NB4 (cell line): Measurements from ENCODE around the gene NGB.
A peak's percentile ranks its signal among the peaks of the same experiment; 100 is the strongest.
"Not testable (repeated sequence)": the region's sequence is repeated elsewhere in the genome, so short reads cannot be mapped to it uniquely, and the experiment has no call there.

Source experiments
- DNase-seq: peaks from one replicate; pipeline ENCODE4 v3.0.0; 2010; ENCODE audit warnings: low read depth
- H3K4me3 ChIP-seq: one replicate; pipeline ENCODE4 v1.5.1; 2011; ENCODE audit warnings: mild to moderate bottlenecking, low read depth, low read length, moderate library complexity
- CTCF ChIP-seq: IDR thresholded peaks from one replicate; pipeline ENCODE4 v1.5.1; 2012; ENCODE audit warnings: low read depth, low read length
- MAX ChIP-seq: IDR thresholded peaks from 2 replicates; pipeline ENCODE4 v1.6.1; 2011; ENCODE audit warnings: low read depth, low read length
- MYC ChIP-seq: IDR thresholded peaks from 2 replicates; pipeline ENCODE4 v1.6.1; 2011; ENCODE audit warnings: low read depth, low read length
- POLR2A ChIP-seq: IDR thresholded peaks from 2 replicates; pipeline ENCODE4 v1.6.1; 2011; ENCODE audit warnings: mild to moderate bottlenecking; ENCODE audit not compliant: insufficient read length; ENCODE audit errors: extremely low read depth

NGB gene

GRCh38 chr14:77271113-77271710 lies at the start of gene NGB:
Gene NGB, minus strand, starts transcription at chr14:77271206. Its CDS starts 269 bp downstream, at chr14:77270937.
- no peak within 1 kb of the TSS for H3K4me3 ChIP-seq
- TF ChIP-seq MYC (no peak), POLR2A (no peak), MAX (no peak), CTCF (no peak)
- no peak for DNase-seq

- peak; percentile 94 for DNase-seq
- H3K4me3 ChIP-seq, result peak within 1 kb of the TSS; percentile 66
- TF ChIP-seq MYC, result peak; percentile 33; the same call in 1 of the 2 replicates
- TF ChIP-seq POLR2A, result peak; percentile 56
- peak; percentile 61 for TF ChIP-seq MAX
- TF ChIP-seq CTCF, result peak; percentile 7
Observed at GRCh38 chr14:77320238-77320935, 49.4 kb upstream of the NGB start, which contains the start of gene POMT2. Gene POMT2, minus strand, starts transcription at chr14:77320883. Its CDS starts 202 bp downstream, at chr14:77320681.

- DNase-seq, result no peak
- TF ChIP-seq MAX (no peak), POLR2A (no peak), MYC (no peak), CTCF (no peak)
- peak overlapping the region; percentile 66 for H3K4me3 ChIP-seq
Observed at GRCh38 chr14:77319422-77319821, 48.4 kb upstream of the NGB start.

GRCh38 chr14:77318756-77319155 lies 47.8 kb upstream of the NGB start:
- DNase-seq, H3K4me3 ChIP-seq: not testable (repeated sequence)

GRCh38 chr14:77318006-77318553 lies 47.1 kb upstream of the NGB start:
- no peak for DNase-seq
- TF ChIP-seq MYC (no peak), CTCF (no peak), MAX (no peak)

GRCh38 chr14:77316872-77317301 lies 45.9 kb upstream of the NGB start:
- TF ChIP-seq MAX (no peak), MYC (no peak), CTCF (no peak), POLR2A (no peak)
- DNase-seq, result no peak

More at GRCh38 chr14:77318006-77318553, 47.1 kb upstream of the NGB start:
- H3K4me3 ChIP-seq, result no peak overlapping the region

More at GRCh38 chr14:77316872-77317301, 45.9 kb upstream of the NGB start:
- no peak overlapping the region for H3K4me3 ChIP-seq
